Cardiac muscle cell (in vitro differentiated cells and primary cell): Measurements from ENCODE around the gene SLC19A1. TPM values are rescaled to one million over a fixed set of nuclear protein-coding genes. Genes with fewer than 3 reads are reported as not detected.

Experiments used
- DNase-seq, 2 donors: peaks; one replicate each; pipeline versions ENCODE4 v3.0.0 to v3.0.0-alpha.2; 2010 to 2017; ENCODE audit warnings: low read depth in 1 of 2, low spot score in 1 of 2
- H3K27ac ChIP-seq: fragments of 200-600 bp; sonication (generic); 2 replicates; pipeline ENCODE4 v1.5.1; 2016
- H3K27me3 ChIP-seq: fragments of 200-600 bp; sonication (generic); 2 replicates; pipeline ENCODE4 v1.6.0; 2016; ENCODE audit warnings: control low read depth
- H3K36me3 ChIP-seq: fragments of 200-600 bp; sonication (generic); 2 replicates; pipeline ENCODE4 v1.5.1; 2016; ENCODE audit warnings: control low read depth
- H3K4me1 ChIP-seq: fragments of 200-600 bp; sonication (generic); 2 replicates; pipeline ENCODE4 v1.8.1; 2017; ENCODE audit warnings: low read depth, mild to moderate bottlenecking, mixed run types
- H3K4me3 ChIP-seq: fragments of 200-600 bp; sonication (generic); 2 replicates; pipeline ENCODE4 v1.5.1; 2016; ENCODE audit warnings: mild to moderate bottlenecking
- H3K9me3 ChIP-seq: fragments of 200-600 bp; sonication (generic); 2 replicates; pipeline ENCODE4 v1.5.1; 2017; ENCODE audit warnings: low read depth, mild to moderate bottlenecking, control low read depth
- polyA plus RNA-seq: library from polyadenylated mRNA; unstranded; fragments of >200 nt; fragmentation: Nextera tagmentation; extraction: Ambion mirVana; gene quantifications from 2 replicates; pipeline ENCODE4 v1.2.1, GENCODE V29; 2016
- total RNA-seq: library from RNA; depleted of rRNA; stranded (reverse); fragments of >200 nt; gene quantifications from 2 replicates; pipeline ENCODE4 v1.2.3, GENCODE V29; 2016
- TF ChIP-seq, protein P1 (sequence below): IDR thresholded peaks from 2 replicates; pipeline ENCODE4 v1.5.1; 2012; ENCODE audit warnings: low read depth, mild to moderate bottlenecking, low read length

The SLC19A1 gene
- total and polyA plus RNA-seq, 2 experiments from 2014 or later, result 25.4 to 50.3 TPM

DNA sequence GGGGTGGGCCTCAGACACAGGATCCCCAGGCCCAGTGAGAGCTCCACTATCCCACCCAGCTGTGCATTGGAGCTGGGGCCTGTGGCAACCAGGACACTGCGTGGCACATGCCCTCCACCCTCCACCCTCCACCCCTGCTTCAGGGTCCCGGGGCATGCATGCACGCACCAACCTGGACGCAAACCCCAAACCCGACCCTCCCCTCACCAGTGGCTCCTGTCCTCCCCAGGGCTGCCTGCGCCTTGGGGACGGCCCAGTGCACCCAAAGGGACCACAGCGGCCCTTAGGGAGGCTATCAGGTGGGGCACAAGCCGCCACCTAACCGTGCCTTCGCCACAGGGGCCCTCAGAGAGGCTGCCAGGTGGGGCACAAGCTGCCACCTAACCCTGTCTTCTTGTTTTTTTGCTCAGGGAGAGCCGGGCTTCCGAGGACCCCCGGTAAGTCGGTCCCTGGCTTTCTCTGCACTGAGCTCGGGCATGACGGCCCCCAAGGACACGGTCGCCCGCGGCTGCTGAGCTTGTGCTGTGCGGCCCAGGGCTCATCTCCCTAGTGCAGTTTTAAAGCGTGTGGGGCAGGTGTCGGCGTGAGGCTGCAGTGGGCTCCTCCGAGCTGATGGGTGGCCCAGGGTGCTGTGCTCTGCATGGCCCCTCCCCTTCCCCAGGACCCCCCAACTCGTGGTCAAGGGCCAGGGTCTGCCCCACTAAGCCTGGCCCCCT is 47.9 kb downstream of the SLC19A1 start:
- no peak for DNase-seq
- Histone ChIP-seq H3K4me1 (no peaks in the 10 kb centered on the region), H3K36me3 (peaks cover 35% of the 10 kb centered on the region), H3K4me3 (no peak overlapping the region), H3K27ac (no peak overlapping the region), H3K27me3 (no peaks in the 10 kb centered on the region), H3K9me3 (no peaks in the 10 kb centered on the region)
- TF ChIP-seq, protein P1, sequence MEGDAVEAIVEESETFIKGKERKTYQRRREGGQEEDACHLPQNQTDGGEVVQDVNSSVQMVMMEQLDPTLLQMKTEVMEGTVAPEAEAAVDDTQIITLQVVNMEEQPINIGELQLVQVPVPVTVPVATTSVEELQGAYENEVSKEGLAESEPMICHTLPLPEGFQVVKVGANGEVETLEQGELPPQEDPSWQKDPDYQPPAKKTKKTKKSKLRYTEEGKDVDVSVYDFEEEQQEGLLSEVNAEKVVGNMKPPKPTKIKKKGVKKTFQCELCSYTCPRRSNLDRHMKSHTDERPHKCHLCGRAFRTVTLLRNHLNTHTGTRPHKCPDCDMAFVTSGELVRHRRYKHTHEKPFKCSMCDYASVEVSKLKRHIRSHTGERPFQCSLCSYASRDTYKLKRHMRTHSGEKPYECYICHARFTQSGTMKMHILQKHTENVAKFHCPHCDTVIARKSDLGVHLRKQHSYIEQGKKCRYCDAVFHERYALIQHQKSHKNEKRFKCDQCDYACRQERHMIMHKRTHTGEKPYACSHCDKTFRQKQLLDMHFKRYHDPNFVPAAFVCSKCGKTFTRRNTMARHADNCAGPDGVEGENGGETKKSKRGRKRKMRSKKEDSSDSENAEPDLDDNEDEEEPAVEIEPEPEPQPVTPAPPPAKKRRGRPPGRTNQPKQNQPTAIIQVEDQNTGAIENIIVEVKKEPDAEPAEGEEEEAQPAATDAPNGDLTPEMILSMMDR, result no peak

DNA sequence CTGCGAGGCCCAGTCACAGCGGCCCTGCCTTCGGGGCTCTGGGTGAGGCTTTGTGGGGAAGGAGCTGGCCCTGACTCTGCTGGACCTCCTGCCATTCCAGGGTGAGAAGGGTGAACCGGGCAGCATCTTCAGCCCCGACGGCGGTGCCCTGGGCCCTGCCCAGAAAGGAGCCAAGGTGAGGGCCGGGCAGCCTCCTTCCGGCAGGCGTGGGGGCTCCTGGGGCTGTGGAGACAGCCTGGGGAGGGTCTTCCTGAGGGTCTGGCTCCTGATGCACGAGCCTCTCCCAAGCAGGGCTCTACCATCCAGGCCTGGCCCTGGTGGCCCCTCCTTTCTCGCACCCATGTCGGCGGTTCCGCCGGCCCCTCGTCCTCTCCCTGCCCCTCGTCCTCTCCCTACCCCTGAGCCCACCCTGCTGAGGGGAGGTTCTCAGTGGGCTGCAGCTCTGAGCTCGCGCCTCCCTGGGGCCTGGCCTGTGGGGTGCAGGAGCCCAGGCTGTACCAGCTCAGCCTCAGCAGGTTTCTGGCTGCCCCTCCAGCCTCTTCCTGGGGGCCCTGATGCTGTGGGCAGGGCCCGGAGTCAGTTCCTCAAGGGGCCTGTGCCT is 48.7 kb downstream of the SLC19A1 start:
- no peak overlapping the region for H3K27ac ChIP-seq
- TF ChIP-seq, protein P1, result no peak

DNA sequence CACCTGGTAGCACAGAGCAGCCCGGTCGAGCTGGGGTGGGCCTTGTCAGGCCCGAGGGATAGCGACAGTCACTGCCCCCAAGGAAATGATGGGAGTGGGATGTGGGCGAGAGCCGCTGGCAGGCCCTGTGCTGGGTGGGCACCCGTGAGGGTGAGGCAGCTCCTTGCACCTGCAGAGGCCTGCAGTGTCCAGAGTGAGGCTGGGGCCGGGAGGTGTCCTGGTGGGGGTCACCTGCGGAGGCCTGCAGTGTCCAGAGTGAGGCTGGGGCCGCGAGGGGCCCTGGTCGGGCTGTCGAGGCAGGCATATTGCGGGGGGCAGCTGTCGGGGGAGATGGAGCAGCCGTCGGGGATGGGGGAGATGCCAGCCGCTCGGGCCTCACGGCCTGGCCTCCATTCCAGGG is 49.5 kb downstream of the SLC19A1 start:
- DNase-seq, result no peak
- Histone ChIP-seq H3K27me3 (no peaks in the 10 kb centered on the region), H3K4me1 (no peaks in the 10 kb centered on the region), H3K4me3 (no peak overlapping the region), H3K9me3 (no peaks in the 10 kb centered on the region), H3K27ac (no peak overlapping the region), H3K36me3 (peaks cover 31% of the 10 kb centered on the region)
- TF ChIP-seq, protein P1, result no peak

More for the DNA sequence above, 48.7 kb downstream of the SLC19A1 start:
- Histone ChIP-seq H3K9me3 (no peaks in the 10 kb centered on the region), H3K4me1 (no peaks in the 10 kb centered on the region), H3K4me3 (no peak overlapping the region), H3K36me3 (peaks cover 34% of the 10 kb centered on the region), H3K27me3 (no peaks in the 10 kb centered on the region)
- no peak for DNase-seq

DNA sequence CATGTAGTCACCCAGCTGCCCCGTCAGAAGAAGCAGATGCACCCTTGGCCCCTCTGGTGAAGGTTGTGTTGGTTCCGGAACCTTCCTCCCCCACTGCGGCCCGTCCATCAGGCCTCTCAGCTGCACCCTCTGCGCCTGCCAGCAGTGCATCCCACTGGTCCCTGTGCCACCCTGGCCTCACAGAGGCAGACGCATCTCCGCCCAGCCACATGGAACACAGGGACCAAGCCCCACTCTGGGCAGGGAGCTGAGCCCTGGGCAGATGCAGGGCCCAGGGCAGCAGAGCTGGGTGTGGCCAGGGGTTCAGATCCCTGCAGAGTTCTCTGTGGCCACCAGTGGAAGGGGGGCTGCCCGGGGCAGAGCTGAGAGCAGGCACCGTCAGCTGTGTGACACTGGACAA is 50.6 kb downstream of the SLC19A1 start:
- Histone ChIP-seq H3K36me3 (peaks cover 25% of the 10 kb centered on the region), H3K27ac (no peak overlapping the region), H3K4me3 (no peak overlapping the region), H3K9me3 (no peaks in the 10 kb centered on the region), H3K4me1 (no peaks in the 10 kb centered on the region), H3K27me3 (no peaks in the 10 kb centered on the region)
- no peak for DNase-seq
- TF ChIP-seq, protein P1, result no peak

DNA sequence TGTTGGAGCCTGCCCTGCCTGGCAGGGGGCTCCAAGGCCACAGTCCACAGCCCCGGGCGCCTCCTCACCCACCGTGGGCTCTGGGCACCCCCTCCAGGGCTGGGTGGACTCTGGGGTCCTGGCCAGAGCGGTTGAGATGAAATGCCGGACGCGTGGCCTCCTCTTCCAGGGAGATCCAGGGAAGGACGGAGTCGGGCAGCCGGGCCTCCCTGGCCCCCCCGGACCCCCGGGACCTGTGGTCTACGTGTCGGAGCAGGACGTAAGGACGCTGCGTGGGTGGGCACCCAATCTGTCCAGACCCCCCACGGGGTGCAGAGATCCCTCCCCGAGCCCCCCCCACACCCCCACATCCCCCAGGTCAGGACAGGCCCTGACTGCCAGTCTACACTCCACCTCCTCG is 51.2 kb downstream of the SLC19A1 start:
- TF ChIP-seq, protein P1, result no peak
- Histone ChIP-seq H3K9me3 (no peaks in the 10 kb centered on the region), H3K4me3 (no peak overlapping the region), H3K27me3 (no peaks in the 10 kb centered on the region), H3K27ac (no peak overlapping the region), H3K36me3 (peaks cover 25% of the 10 kb centered on the region), H3K4me1 (no peaks in the 10 kb centered on the region)
- no peak for DNase-seq
